Activated CD4-positive, alpha-beta T cell treated with anti-CD3 and anti-CD28 coated beads for 36 hours (primary cell): ENCODE measurements around the gene CELSR1. TPM values are rescaled to one million over a fixed set of nuclear protein-coding genes. Genes with fewer than 3 reads are reported as not detected.
A peak's percentile ranks its signal among the peaks of the same experiment; 100 is the strongest.

Experiments
- ATAC-seq: fragments of 200-7000 bp; cut with Tn5 transposase; one replicate; pipeline ENCODE4 v1.10.0; 2021; ENCODE audit warnings: mild to moderate bottlenecking, moderate library complexity
- CTCF ChIA-PET: fragments of 350-600 bp; sonication (Branson Sonifier 250); formaldehyde crosslinking; loops from one replicate; lab custom pipeline; 2021; ENCODE audit warnings: antibody characterized with exemption; lab: Charles Lee
- POLR2A ChIA-PET: fragments of 350-600 bp; sonication (Branson Sonifier 250); formaldehyde crosslinking; loops from one replicate; lab custom pipeline; 2021; ENCODE audit warnings: antibody characterized with exemption, inconsistent platforms; lab: Charles Lee
- DNase-seq: peaks from one replicate; pipeline ENCODE4 v3.0.0-alpha.2; 2020
- H3K27ac Mint-ChIP-seq: one replicate; pipeline ENCODE4 v1.8.0; 2021; ENCODE audit warnings: mixed read lengths
- H3K27me3 Mint-ChIP-seq: one replicate; pipeline ENCODE4 v1.8.0; 2021; ENCODE audit warnings: mixed read lengths
- H3K36me3 Mint-ChIP-seq: one replicate; pipeline ENCODE4 v1.8.0; 2021; ENCODE audit warnings: low read depth, mixed read lengths
- H3K4me1 Mint-ChIP-seq: one replicate; pipeline ENCODE4 v1.8.0; 2021; ENCODE audit warnings: mixed read lengths
- H3K4me3 Mint-ChIP-seq: one replicate; pipeline ENCODE4 v1.8.0; 2021; ENCODE audit warnings: mild to moderate bottlenecking, moderate library complexity, mixed read lengths
- H3K9me3 Mint-ChIP-seq: one replicate; pipeline ENCODE4 v1.8.0; 2021; ENCODE audit warnings: low read depth, mixed read lengths
- intact Hi-C, 2 experiments: fragments of 100-400 bp; cut with DNase I in 1 of 2; cut with micrococcal nuclease in 1 of 2; formaldehyde crosslinking; loops; one replicate each; pipeline versions ENCODE4 v1.14.2 to v1.15.1; 2022 to 2024; cut with DNase I, micrococcal nuclease
- total RNA-seq, 2 experiments: library from RNA; stranded (reverse); gene quantifications; one replicate each; pipeline ENCODE4 v1.2.3, GENCODE V29; 2021

Gene CELSR1
- total RNA-seq, 2 experiments from 2014 or later, result 0.43 to 0.46 TPM

GRCh38 chr22:46574438-46574992, 37.1 kb upstream of the CELSR1 start:
- peaks cover 25% of the 10 kb centered on the region for H3K4me1 Mint-ChIP-seq
- no peaks in the 10 kb centered on the region for H3K27me3 Mint-ChIP-seq
- H3K36me3 Mint-ChIP-seq, result no peaks in the 10 kb centered on the region
- peaks cover 9% of the 10 kb centered on the region for H3K9me3 Mint-ChIP-seq
- DNase-seq (peak; percentile 5), ATAC-seq (no peak)
- ChIA-PET POLR2A (no interaction called here), CTCF (interaction anchor here (0.7 kb wide), 1 partner anchor 229 kb away, joined by 3 read pairs; no protein-coding TSS in a partner anchor)
- intact Hi-C loops, result no loop called here
- H3K4me3 Mint-ChIP-seq, result no peak overlapping the region
- no peak overlapping the region for H3K27ac Mint-ChIP-seq

GRCh38 chr22:46573781-46574437, 36.5 kb upstream of the CELSR1 start:
- intact Hi-C loops, result no loop called here
- H3K36me3 Mint-ChIP-seq, result no peaks in the 10 kb centered on the region

GRCh38 chr22:46572911-46573780, 35.7 kb upstream of the CELSR1 start:
- intact Hi-C loops, result no loop called here
- CTCF ChIA-PET, result interaction anchor here (1.3 kb wide), 1 partner anchor 10 kb away, joined by 7 read pairs; no protein-coding TSS in a partner anchor

More at GRCh38 chr22:46573781-46574437, 36.5 kb upstream of the CELSR1 start:
- ATAC-seq (no peak), DNase-seq (peak; percentile 3)
- H3K27me3 Mint-ChIP-seq, result no peaks in the 10 kb centered on the region
- ChIA-PET CTCF (interaction anchor here (0.6 kb wide), 1 partner anchor 10 kb away, joined by 4 read pairs; no protein-coding TSS in a partner anchor), POLR2A (no interaction called here)
- peaks cover 9% of the 10 kb centered on the region for H3K9me3 Mint-ChIP-seq
- H3K4me3 Mint-ChIP-seq, result no peak overlapping the region
- no peak overlapping the region for H3K27ac Mint-ChIP-seq
- peaks cover 21% of the 10 kb centered on the region for H3K4me1 Mint-ChIP-seq

GRCh38 chr22:46571642-46572250, 34.3 kb upstream of the CELSR1 start:
- intact Hi-C loops, result no loop called here
- peaks cover 9% of the 10 kb centered on the region for H3K4me1 Mint-ChIP-seq
- no peak overlapping the region for H3K4me3 Mint-ChIP-seq
- H3K27ac Mint-ChIP-seq, result no peak overlapping the region
- CTCF ChIA-PET, result interaction anchor here (1.3 kb wide), 1 partner anchor 8 kb away, joined by 7 read pairs; no protein-coding TSS in a partner anchor
- no peaks in the 10 kb centered on the region for H3K27me3 Mint-ChIP-seq
- H3K9me3 Mint-ChIP-seq, result peaks cover 9% of the 10 kb centered on the region
- ATAC-seq, result no peak
- DNase-seq, result no peak
- no peaks in the 10 kb centered on the region for H3K36me3 Mint-ChIP-seq
- POLR2A ChIA-PET, result no interaction called here

More at GRCh38 chr22:46572911-46573780, 35.7 kb upstream of the CELSR1 start:
- Mint-ChIP-seq H3K27me3 (no peaks in the 10 kb centered on the region), H3K36me3 (no peaks in the 10 kb centered on the region), H3K27ac (no peak overlapping the region), H3K4me1 (peaks cover 14% of the 10 kb centered on the region), H3K4me3 (no peak overlapping the region), H3K9me3 (peaks cover 9% of the 10 kb centered on the region)
- DNase-seq (no peak), ATAC-seq (no peak)
- POLR2A ChIA-PET, result no interaction called here

GRCh38 chr22:46569848-46570695, 32.7 kb upstream of the CELSR1 start:
- POLR2A ChIA-PET, result no interaction called here
- H3K4me1 Mint-ChIP-seq, result no peaks in the 10 kb centered on the region
- intact Hi-C loops, result no loop called here

GRCh38 chr22:46569055-46569847, 31.8 kb upstream of the CELSR1 start:
- CTCF ChIA-PET, result no interaction called here

More at GRCh38 chr22:46569848-46570695, 32.7 kb upstream of the CELSR1 start:
- DNase-seq, result peak; percentile 1
- H3K27ac Mint-ChIP-seq, result no peak overlapping the region
- peaks cover 9% of the 10 kb centered on the region for H3K9me3 Mint-ChIP-seq
- ATAC-seq, result no peak
- H3K36me3 Mint-ChIP-seq, result no peaks in the 10 kb centered on the region
- no peak overlapping the region for H3K4me3 Mint-ChIP-seq
- H3K27me3 Mint-ChIP-seq, result no peaks in the 10 kb centered on the region
- CTCF ChIA-PET, result interaction anchor here (0.5 to 0.6 kb wide), 2 partner anchors 102 to 1915 kb away, joined by 3 read pairs; no protein-coding TSS in a partner anchor

DNA sequence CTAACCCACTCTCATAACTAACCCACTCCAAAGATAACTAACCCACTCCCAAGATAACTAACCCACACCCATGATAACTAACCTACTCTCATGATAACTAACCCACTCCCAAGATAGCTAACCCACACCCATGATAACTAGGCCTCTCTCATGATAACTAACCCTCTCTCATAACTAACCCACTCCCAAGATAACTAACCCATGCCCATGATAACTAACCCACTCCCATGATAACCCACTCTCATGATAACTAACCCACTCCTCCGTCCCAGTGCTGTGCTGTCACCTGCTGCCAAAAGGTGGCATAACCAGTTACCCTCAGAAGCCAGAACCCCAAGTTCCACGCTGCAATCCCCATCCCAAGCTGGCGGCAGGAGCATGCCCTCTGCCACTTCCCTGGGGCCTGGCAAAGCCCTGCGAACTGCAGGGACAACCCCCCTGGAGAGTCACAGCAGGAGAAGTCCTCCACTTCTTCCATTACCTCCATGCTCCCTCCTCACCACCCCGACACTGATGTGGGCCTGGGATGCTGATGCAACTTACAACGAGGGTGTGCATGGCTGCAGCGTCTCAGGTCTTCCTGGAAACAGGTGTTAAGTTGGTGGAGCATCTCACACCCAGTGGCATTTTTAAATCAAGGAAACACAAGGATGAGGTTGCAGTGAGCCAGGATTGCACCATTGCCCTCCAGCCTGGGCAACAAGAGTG, 30.8 kb upstream of the CELSR1 start:
- Mint-ChIP-seq H3K4me1 (peaks cover 7% of the 10 kb centered on the region), H3K9me3 (peaks cover 9% of the 10 kb centered on the region), H3K27ac (peak overlapping the region; percentile 1), H3K4me3 (no peak overlapping the region), H3K27me3 (no peaks in the 10 kb centered on the region), H3K36me3 (no peaks in the 10 kb centered on the region)
- DNase-seq (peak; percentile 17), ATAC-seq (no peak)
- ChIA-PET POLR2A (no interaction called here), CTCF (interaction anchor here (0.7 kb wide), 1 partner anchor 25 kb away, joined by 4 read pairs; no protein-coding TSS in a partner anchor)
- intact Hi-C loops, result no loop called here

More at GRCh38 chr22:46569055-46569847, 31.8 kb upstream of the CELSR1 start:
- H3K4me3 Mint-ChIP-seq, result no peak overlapping the region
- no peaks in the 10 kb centered on the region for H3K36me3 Mint-ChIP-seq
- ATAC-seq, result no peak
- no peaks in the 10 kb centered on the region for H3K4me1 Mint-ChIP-seq
- intact Hi-C loops, result no loop called here
- POLR2A ChIA-PET, result no interaction called here
- H3K9me3 Mint-ChIP-seq, result peaks cover 9% of the 10 kb centered on the region
- H3K27ac Mint-ChIP-seq, result no peak overlapping the region
- DNase-seq, result peak; percentile 4
- H3K27me3 Mint-ChIP-seq, result no peaks in the 10 kb centered on the region

DNA sequence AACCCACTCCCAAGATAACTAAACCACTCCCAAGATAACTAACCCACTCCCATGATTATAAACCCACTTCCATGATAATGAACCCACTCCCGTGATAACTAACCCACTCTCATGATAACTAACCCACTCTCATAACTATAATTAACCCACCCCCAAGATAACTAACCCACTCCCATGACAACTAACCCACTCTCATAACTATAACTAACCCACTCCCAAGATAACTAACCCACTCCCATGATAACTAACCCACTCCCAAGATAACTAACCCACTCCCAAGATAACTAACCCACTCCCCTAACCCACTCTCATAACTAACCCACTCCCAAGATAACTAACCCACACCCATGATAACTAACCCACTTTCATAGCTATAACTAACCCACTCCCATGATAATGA, 30.1 kb upstream of the CELSR1 start:
- DNase-seq (no peak), ATAC-seq (no peak)
- intact Hi-C loops, result no loop called here
- Mint-ChIP-seq H3K9me3 (peaks cover 9% of the 10 kb centered on the region), H3K4me1 (peaks cover 8% of the 10 kb centered on the region), H3K27ac (no peak overlapping the region), H3K36me3 (no peaks in the 10 kb centered on the region), H3K27me3 (no peaks in the 10 kb centered on the region), H3K4me3 (no peak overlapping the region)
- ChIA-PET POLR2A (no interaction called here), CTCF (no interaction called here)

DNA sequence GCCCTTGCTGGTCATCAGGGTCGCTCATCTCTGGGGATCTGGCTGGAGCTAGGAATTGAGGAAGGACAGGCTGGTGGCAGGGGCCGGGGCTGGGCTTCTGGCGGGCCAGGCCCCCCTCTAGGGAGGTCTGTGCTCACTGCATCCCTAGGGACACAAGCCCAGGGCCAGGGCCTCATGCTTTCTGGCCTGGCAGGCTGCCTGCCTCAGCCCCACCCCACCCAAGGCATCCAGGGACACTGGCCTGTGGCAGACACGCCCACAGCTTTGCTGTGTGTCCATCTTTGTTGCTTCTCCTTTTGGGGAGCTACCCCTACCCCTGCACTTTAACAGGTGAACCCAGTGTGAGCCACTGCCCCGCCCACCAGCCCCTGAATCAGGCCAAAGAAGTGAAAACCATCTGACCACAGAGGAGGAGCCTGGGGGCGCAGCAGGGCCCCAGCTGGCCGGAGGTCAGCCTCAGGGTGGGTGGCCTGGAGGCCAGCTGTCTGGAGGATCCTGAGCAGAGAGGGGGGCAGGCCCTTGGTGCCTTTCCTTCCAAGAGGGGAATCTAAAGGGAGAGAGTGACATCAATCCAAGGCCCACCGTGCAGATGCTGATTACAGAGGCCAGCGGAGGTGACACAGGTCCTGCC, 26.8 kb upstream of the CELSR1 start:
- ChIA-PET POLR2A (no interaction called here), CTCF (interaction anchor here (0.7 to 2.8 kb wide), 29 partner anchors 8 to 456 kb away, joined by 3 to 19 read pairs (median 4); partner anchors contain the start of gene TBC1D22A)
- DNase-seq, result peak; percentile 3
- H3K36me3 Mint-ChIP-seq, result no peaks in the 10 kb centered on the region
- no peak for ATAC-seq
- H3K9me3 Mint-ChIP-seq, result no peaks in the 10 kb centered on the region
- H3K4me3 Mint-ChIP-seq, result no peak overlapping the region
- H3K4me1 Mint-ChIP-seq, result peaks cover 9% of the 10 kb centered on the region
- intact Hi-C loops, result loop anchor here in 1 of 2 experiments (5.0 kb wide), 2 partner anchors 173 to 238 kb away; partner anchors contain the start of gene CERK
- H3K27ac Mint-ChIP-seq, result no peak overlapping the region
- H3K27me3 Mint-ChIP-seq, result no peaks in the 10 kb centered on the region
